ENCODE data around the gene ARHGAP26. TPM values are rescaled to one million over a fixed set of nuclear protein-coding genes. Genes with fewer than 3 reads are reported as not detected.
"Not testable (repeated sequence)": the region's sequence is repeated elsewhere in the genome, so short reads cannot be mapped to it uniquely, and the experiment has no call there.

Gene ARHGAP26
- total and polyA plus RNA-seq, 12 donors, result 7.5 to 45.8 (median 37.2) TPM

GRCh38 chr5:142922223-142922952, 152.2 kb downstream of the ARHGAP26 start:
- intact Hi-C loops (cut with DNase I), result loop anchor here in 9 of 10 donors (2.0 to 10.0 kb wide), 12 partner anchors 40 to 905 kb away; partner anchors contain the start of gene NR3C1 (in 6 of the 9)
- no peak overlapping the region for H3K4me3 ChIP-seq
- peak overlapping the region in 9 of 10 donors; percentile 11 to 86 (median 44) for H3K27ac ChIP-seq
- DNase-seq (no peak), ATAC-seq (peak in 6 of 8 donors; percentile 41 to 71 (median 58))
- peaks cover 0 to 28% (median 0%) of the 10 kb centered on the region in 9 donors for H3K36me3 ChIP-seq
- WGBS, 2 donors, result 15 to 17% methylated on average over 1 of the region's 1 CpG
- no peaks in the 10 kb centered on the region for H3K27me3 ChIP-seq
- peak in 7 of 9 donors; percentile 44 to 75 (median 60) for TF ChIP-seq CTCF (IDR thresholded peaks at IDR 0.05)
- H3K4me1 ChIP-seq, result peaks cover 7 to 66% (median 43%) of the 10 kb centered on the region in 9 donors
- no peaks in the 10 kb centered on the region for H3K9me3 ChIP-seq

DNA sequence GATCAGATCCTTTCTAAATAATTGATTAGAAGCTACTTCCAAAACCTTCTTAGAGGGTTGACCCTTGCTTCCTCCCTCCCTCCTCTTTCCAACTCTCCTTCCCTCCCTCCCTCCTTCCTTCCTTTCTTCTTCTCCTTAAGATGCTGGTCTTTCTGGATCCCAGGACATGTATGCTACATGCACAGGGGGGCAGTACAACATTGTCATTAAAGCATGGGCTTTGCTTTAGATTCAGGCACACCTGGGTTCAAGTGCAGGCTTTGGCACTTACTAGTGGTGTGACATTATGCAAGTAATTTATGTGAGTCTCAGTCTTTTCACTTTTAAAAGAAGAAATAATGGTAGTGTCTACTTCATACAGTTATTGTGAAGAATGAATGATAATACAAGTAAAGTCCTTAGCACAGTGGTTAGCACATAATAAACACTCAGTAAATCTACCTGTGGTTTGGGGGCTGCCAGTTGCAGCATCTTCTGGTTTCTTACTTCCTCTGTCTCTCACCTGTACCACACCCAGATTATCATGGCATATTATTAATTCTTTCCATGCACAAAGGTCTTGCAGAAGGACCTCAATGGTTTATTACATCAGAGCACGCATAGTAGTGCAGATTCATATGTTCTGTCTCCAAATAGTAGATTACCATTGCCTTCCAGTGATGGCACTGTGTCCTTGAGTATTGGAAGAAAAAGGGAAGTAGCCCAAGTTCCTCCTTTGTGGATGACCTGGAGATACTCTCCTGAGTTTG, 154.1 kb downstream of the ARHGAP26 start:
- DNase-seq (no peak), ATAC-seq (no peak)
- intact Hi-C loops (cut with DNase I), result loop anchor here in 9 of 10 donors (2.0 to 10.0 kb wide), 11 partner anchors 38 to 903 kb away; partner anchors contain the start of gene NR3C1 (in 6 of the 9)
- Histone ChIP-seq H3K27me3 (no peaks in the 10 kb centered on the region), H3K4me1 (peaks cover 9 to 76% (median 60%) of the 10 kb centered on the region in 9 donors), H3K9me3 (no peaks in the 10 kb centered on the region), H3K27ac (peak overlapping the region in 7 of 10 donors; percentile 68 to 89 (median 80)), H3K4me3 (no peak overlapping the region), H3K36me3 (peaks cover 0 to 13% (median 0%) of the 10 kb centered on the region in 9 donors)
- TF ChIP-seq CTCF (IDR thresholded peaks at IDR 0.05), result peak in 3 of 9 donors; percentile 10 to 20 (median 15)
- 100% methylated on average over 1 of the region's 1 CpG for WGBS, 2 donors

DNA sequence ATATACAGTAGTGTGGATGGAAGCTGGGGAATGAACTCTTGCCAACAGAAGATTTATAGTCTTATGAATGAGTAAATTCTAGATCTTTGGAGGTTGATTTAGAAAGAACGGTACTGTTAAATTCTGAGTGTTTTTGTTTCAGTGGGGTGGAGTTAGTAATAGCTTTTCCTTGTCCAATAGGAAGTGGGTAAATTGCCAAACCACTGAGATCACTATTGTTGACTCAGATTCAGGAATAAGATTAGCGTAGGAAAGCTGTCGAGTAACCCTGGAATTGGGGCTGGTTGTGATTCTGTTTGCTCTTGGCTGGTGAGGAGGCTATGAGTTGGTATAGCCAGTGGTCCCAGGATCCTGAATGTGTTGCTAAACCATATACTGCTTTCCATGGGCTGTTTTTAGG, 155.6 kb downstream of the ARHGAP26 start:
- no peak for TF ChIP-seq CTCF (IDR thresholded peaks at IDR 0.05)
- Histone ChIP-seq H3K36me3 (peaks cover 0 to 10% (median 0%) of the 10 kb centered on the region in 9 donors), H3K4me1 (peaks cover 13 to 91% (median 75%) of the 10 kb centered on the region in 9 donors), H3K9me3 (no peaks in the 10 kb centered on the region), H3K27me3 (no peaks in the 10 kb centered on the region), H3K4me3 (no peak overlapping the region), H3K27ac (peak overlapping the region; percentile 56 to 89 (median 74))
- peak in 1 of 2 donors; percentile 59 for DNase-seq
- intact Hi-C loops (cut with DNase I), result loop anchor here in 8 of 10 donors (2.0 to 10.0 kb wide), 9 partner anchors 37 to 899 kb away; partner anchors contain the start of gene NR3C1 (in 2 of the 8)
- WGBS, 2 donors, result 36 to 53% methylated on average over 3 of the region's 3 CpGs
- ATAC-seq, result peak; percentile 21 to 67 (median 59)

DNA sequence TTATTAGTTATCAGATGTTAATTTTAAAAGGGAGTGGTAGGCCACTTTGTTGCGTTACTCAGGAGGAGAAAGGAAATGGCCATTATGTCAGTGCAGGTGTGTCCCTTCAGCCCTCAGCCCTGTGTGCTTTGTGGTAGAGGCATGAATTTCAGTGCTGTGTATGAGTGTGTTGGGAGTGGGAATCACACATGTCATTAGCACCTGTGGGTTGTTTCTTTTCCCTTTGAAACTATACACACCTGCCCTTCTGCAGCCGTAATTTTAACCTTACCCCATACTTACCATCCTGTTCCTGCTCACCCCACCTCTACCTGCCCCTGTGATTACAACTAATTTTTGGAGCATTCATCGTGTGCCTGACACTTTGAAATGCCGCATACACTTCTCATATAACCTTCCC, 156.4 kb downstream of the ARHGAP26 start:
- DNase-seq (no peak), ATAC-seq (peak in 4 of 8 donors; percentile 34 to 50 (median 40))
- TF ChIP-seq CTCF (IDR thresholded peaks at IDR 0.05), result no peak
- Histone ChIP-seq H3K27me3 (no peaks in the 10 kb centered on the region), H3K9me3 (no peaks in the 10 kb centered on the region), H3K36me3 (peaks cover 0 to 2% (median 0%) of the 10 kb centered on the region in 9 donors), H3K4me3 (no peak overlapping the region), H3K27ac (peak overlapping the region; percentile 56 to 89 (median 74)), H3K4me1 (peaks cover 13 to 98% (median 81%) of the 10 kb centered on the region in 9 donors)
- intact Hi-C loops (cut with DNase I), result loop anchor here in 8 of 10 donors (5.0 to 10.0 kb wide), 8 partner anchors 78 to 898 kb away; partner anchors contain the start of gene NR3C1 (in 2 of the 8)
- WGBS, 2 donors, result 77 to 85% methylated on average over 4 of the region's 4 CpGs

GRCh38 chr5:142928999-142929398, 158.8 kb downstream of the ARHGAP26 start:
- ATAC-seq, H3K27me3 ChIP-seq, H3K9me3 ChIP-seq, DNase-seq, H3K4me3 ChIP-seq: not testable (repeated sequence)
- peaks cover 25 to 99% (median 73%) of the 10 kb centered on the region in 9 donors for H3K4me1 ChIP-seq
- intact Hi-C loops (cut with DNase I), result loop anchor here in 8 of 10 donors (5.0 to 10.0 kb wide), 8 partner anchors 76 to 896 kb away; partner anchors contain the start of gene NR3C1 (in 2 of the 8)
- H3K36me3 ChIP-seq, result peaks cover 0 to 22% (median 0%) of the 10 kb centered on the region in 9 donors
- peak overlapping the region; percentile 49 to 89 (median 68) for H3K27ac ChIP-seq
- 84 to 89% methylated on average over 11 of the region's 11 CpGs for WGBS, 2 donors

Measured in heart right ventricle (tissue), 16 donors.